NT2/D1 (cell line): ENCODE results near the gene PIK3AP1.

ENCODE experiments used
- SUZ12 ChIP-seq: IDR thresholded peaks from 2 replicates; pipeline ENCODE4 v1.6.1; 2011; ENCODE audit not compliant: insufficient read length, insufficient read depth; ENCODE audit errors: extremely low read depth
- YY1 ChIP-seq: IDR thresholded peaks from 2 replicates; pipeline ENCODE4 v1.6.1; 2011; ENCODE audit not compliant: insufficient read length, insufficient read depth
- ZNF274 ChIP-seq: IDR thresholded peaks from 2 replicates; pipeline ENCODE4 v1.6.1; 2011; ENCODE audit warnings: mild to moderate bottlenecking, low read depth, low read length

DNA sequence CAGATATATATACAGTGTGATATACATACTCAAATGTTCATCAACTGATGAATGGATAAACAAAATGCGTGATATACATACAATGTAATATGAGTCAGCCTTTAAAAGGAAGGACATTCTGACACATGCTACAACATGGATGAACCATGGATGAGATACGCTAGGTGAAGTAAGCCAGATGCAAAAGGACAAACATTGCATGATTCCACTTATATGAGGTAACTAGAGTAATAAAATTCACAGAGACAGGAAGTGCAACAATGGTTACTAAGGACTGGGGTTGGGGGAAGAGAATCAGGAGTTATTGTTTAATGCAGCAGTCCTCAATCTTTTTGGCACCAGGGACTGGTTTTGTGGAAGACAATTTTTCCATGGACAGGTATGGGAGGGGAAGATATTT, 47.3 kb upstream of the PIK3AP1 start:
- TF ChIP-seq SUZ12 (no peak), ZNF274 (no peak), YY1 (no peak)
